Astrocyte (in vitro differentiated cells and primary cell): ENCODE results near the gene GNB1L. TPM values are rescaled to one million over a fixed set of nuclear protein-coding genes. Genes with fewer than 3 reads are reported as not detected.

Experiments used
- DNase-seq: peaks from one replicate; pipeline ENCODE4 v3.0.0-alpha.2; 2010; ENCODE audit warnings: low read depth
- FAIRE-seq: peaks from 2 replicates; lab custom pipeline; 2011; peaks lifted over from hg19 to GRCh38; lab: Jason Lieb, UNC
- H2AFZ ChIP-seq: 2 replicates; pipeline ENCODE4 v1.6.0; 2012; ENCODE audit warnings: low read depth, low read length, inconsistent platforms
- H3K27ac ChIP-seq: 2 replicates; pipeline ENCODE4 v1.5.1; 2011; ENCODE audit warnings: low read depth, low read length, inconsistent platforms
- H3K27me3 ChIP-seq: 2 replicates; pipeline ENCODE4 v1.6.0; 2011; ENCODE audit warnings: low read length, inconsistent platforms; ENCODE audit not compliant: insufficient read depth
- H3K36me3 ChIP-seq: 2 replicates; pipeline ENCODE4 v1.5.1; 2011; ENCODE audit warnings: low read length, inconsistent platforms; ENCODE audit not compliant: insufficient read depth
- H3K4me1 ChIP-seq: 2 replicates; pipeline ENCODE4 v1.5.1; 2011; ENCODE audit warnings: low read length, inconsistent platforms; ENCODE audit not compliant: insufficient read depth
- H3K4me2 ChIP-seq: 2 replicates; pipeline ENCODE4 v1.6.0; 2012; ENCODE audit warnings: low read length, inconsistent platforms
- H3K4me3 ChIP-seq: 2 replicates; pipeline ENCODE4 v1.5.1; 2011; ENCODE audit warnings: low read depth, mild to moderate bottlenecking, low read length, inconsistent platforms; ENCODE audit not compliant: insufficient read depth
- H3K79me2 ChIP-seq: 2 replicates; pipeline ENCODE4 v1.6.0; 2012; ENCODE audit warnings: mild to moderate bottlenecking, low read length, inconsistent platforms; ENCODE audit not compliant: insufficient read depth
- H3K9ac ChIP-seq: 2 replicates; pipeline ENCODE4 v1.6.0; 2012; ENCODE audit warnings: mild to moderate bottlenecking, low read length, inconsistent platforms
- H3K9me3 ChIP-seq: 2 replicates; pipeline ENCODE4 v1.5.1; 2012; ENCODE audit warnings: low read depth, mild to moderate bottlenecking, low read length, inconsistent platforms; ENCODE audit not compliant: insufficient read depth
- H4K20me1 ChIP-seq: 2 replicates; pipeline ENCODE4 v1.6.0; 2012; ENCODE audit warnings: low read length, inconsistent platforms; ENCODE audit not compliant: insufficient read depth
- H3K27ac Mint-ChIP-seq: one replicate; pipeline ENCODE4 v1.8.0; 2021; ENCODE audit warnings: mild to moderate bottlenecking, mixed read lengths; ENCODE audit not compliant: unreplicated experiment
- H3K27me3 Mint-ChIP-seq: one replicate; pipeline ENCODE4 v1.8.0; 2021; ENCODE audit warnings: low read depth, mixed read lengths; ENCODE audit not compliant: unreplicated experiment
- H3K36me3 Mint-ChIP-seq: one replicate; pipeline ENCODE4 v1.8.0; 2021; ENCODE audit warnings: low read depth, mixed read lengths; ENCODE audit not compliant: unreplicated experiment
- H3K4me1 Mint-ChIP-seq: one replicate; pipeline ENCODE4 v1.8.0; 2021; ENCODE audit warnings: low read depth, mixed read lengths; ENCODE audit not compliant: unreplicated experiment
- H3K4me3 Mint-ChIP-seq: one replicate; pipeline ENCODE4 v1.8.0; 2021; ENCODE audit warnings: mild to moderate bottlenecking, moderate library complexity, mixed read lengths; ENCODE audit not compliant: unreplicated experiment
- H3K9me3 Mint-ChIP-seq: one replicate; pipeline ENCODE4 v1.8.0; 2021; ENCODE audit warnings: mild to moderate bottlenecking, mixed read lengths; ENCODE audit not compliant: unreplicated experiment
- CTCF ChIP-seq: IDR thresholded peaks from 2 replicates; pipeline ENCODE4 v1.5.1; 2011; ENCODE audit warnings: low read depth, mild to moderate bottlenecking, inconsistent platforms, low read length, moderate library complexity; ENCODE audit not compliant: insufficient read depth
- EZH2 ChIP-seq: IDR thresholded peaks from 2 replicates; pipeline ENCODE4 v1.6.1; 2012; ENCODE audit warnings: mild to moderate bottlenecking, low read length, inconsistent platforms; ENCODE audit not compliant: insufficient read depth
- total RNA-seq: library from RNA; stranded (reverse); gene quantifications from 2 replicates; pipeline ENCODE4 v1.2.1, GENCODE V29; 2021

Gene GNB1L
- total RNA-seq, 1 donor from 2014 or later: 14.3 TPM

DNA sequence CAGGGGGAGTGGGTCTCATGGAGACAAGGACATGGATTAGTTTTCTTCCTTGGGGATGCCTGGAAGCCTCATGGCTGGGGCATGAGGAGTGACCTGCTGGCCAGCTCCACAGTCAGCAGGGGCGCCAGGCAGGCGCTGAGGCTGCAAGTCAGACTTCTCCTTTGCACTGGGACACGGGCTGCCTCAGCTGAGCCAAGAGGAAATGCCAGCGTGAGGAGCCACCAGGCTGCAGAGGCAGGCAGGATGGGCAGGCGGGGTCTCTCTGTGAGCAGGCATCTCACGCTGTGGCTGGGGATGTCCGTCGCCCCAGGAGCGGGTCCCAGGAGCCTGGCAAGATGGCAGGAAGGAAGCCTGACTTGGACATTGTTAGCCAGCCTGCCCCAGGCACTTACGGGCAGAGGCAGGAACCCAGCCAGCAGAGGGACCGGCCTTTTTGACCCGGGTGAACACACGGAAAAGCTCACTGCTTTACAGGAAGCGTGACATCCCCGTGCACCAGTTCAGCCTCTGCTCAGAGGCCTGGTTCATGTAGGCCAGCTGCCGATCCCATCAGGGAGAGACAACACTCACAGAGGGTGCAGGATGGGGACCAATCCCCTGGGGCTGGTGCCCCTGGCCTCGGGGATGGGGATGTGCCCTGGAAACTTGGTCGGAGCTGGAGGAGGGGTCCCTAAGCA is 10.2 kb downstream of the GNB1L start:
- DNase-seq: peak; percentile 31
- no peak for FAIRE-seq
- Histone ChIP-seq H3K27ac (no peak overlapping the region), H3K79me2 (peaks cover 6% of the 10 kb centered on the region), H3K4me1 (peaks cover 13% of the 10 kb centered on the region), H3K4me3 (no peak overlapping the region), H3K27me3 (no peaks in the 10 kb centered on the region), H4K20me1 (peaks cover 75% of the 10 kb centered on the region), H3K9ac (no peak overlapping the region), H3K4me2 (peak overlapping the region; percentile 53), H3K36me3 (no peaks in the 10 kb centered on the region), H3K9me3 (no peaks in the 10 kb centered on the region), H2AFZ (no peak overlapping the region)
- Mint-ChIP-seq H3K4me3 (no peak overlapping the region), H3K9me3 (no peaks in the 10 kb centered on the region), H3K4me1 (peaks cover 12% of the 10 kb centered on the region), H3K27ac (peak overlapping the region; percentile 62), H3K27me3 (no peaks in the 10 kb centered on the region), H3K36me3 (no peaks in the 10 kb centered on the region)
- TF ChIP-seq CTCF: no peak
- TF ChIP-seq EZH2: no peak

DNA sequence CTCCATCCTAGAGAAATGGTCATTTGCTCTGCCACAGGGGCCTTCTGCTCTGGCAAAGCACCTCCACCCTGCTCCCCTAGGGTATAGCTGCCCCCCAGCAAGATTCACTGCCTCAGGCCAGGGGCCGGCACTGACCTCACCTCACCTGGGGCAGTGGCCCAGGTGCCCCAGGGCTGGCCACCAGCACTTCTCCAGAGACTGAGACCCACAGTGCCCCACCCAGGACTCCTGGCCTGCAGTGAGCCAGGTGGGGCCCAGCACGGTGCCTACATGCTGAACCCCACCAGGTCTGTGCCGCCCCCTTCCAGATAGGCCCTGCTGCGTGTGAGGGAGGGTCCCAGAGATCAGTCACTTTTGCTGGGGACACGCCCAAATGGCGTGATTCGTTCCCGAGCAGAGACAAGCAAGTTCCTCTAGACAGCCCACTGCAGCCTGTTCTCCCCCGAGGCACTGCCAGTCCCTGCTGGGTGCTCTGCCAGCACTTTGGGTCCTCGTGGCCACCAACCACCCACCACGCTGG is 10.8 kb downstream of the GNB1L start:
- Mint-ChIP-seq H3K36me3 (no peaks in the 10 kb centered on the region), H3K27me3 (no peaks in the 10 kb centered on the region), H3K27ac (peak overlapping the region; percentile 62), H3K4me3 (no peak overlapping the region), H3K9me3 (no peaks in the 10 kb centered on the region), H3K4me1 (peaks cover 10% of the 10 kb centered on the region)
- peak overlapping the region; percentile 53 for H3K4me2 ChIP-seq
- FAIRE-seq (no peak), DNase-seq (no peak)
- H3K27ac ChIP-seq: no peak overlapping the region
- peaks cover 70% of the 10 kb centered on the region for H4K20me1 ChIP-seq
- H3K27me3 ChIP-seq: no peaks in the 10 kb centered on the region
- no peak overlapping the region for H2AFZ ChIP-seq
- no peaks in the 10 kb centered on the region for H3K36me3 ChIP-seq
- no peak overlapping the region for H3K9ac ChIP-seq
- H3K4me3 ChIP-seq: no peak overlapping the region
- peaks cover 13% of the 10 kb centered on the region for H3K4me1 ChIP-seq
- H3K9me3 ChIP-seq: no peaks in the 10 kb centered on the region
- TF ChIP-seq CTCF (no peak), EZH2 (no peak)
- peaks cover 5% of the 10 kb centered on the region for H3K79me2 ChIP-seq
